Activated T-cell treated with anti-CD3 and anti-CD28 coated beads, Interleukin-2, amount 50 U/mL, for 24 hours (primary cell): ENCODE measurements around the gene SPATA20.

Source experiments
- DNase-seq: peaks from one replicate; pipeline ENCODE4 v3.0.0-alpha.2; 2020
- H3K27ac Mint-ChIP-seq: 2 replicates; pipeline ENCODE4 v1.8.0; 2020; ENCODE audit warnings: mild to moderate bottlenecking, mixed read lengths
- H3K27me3 Mint-ChIP-seq: 2 replicates; pipeline ENCODE4 v1.8.0; 2020; ENCODE audit warnings: mixed read lengths
- H3K36me3 Mint-ChIP-seq: 2 replicates; pipeline ENCODE4 v1.8.0; 2020; ENCODE audit warnings: low read depth, mixed read lengths
- H3K4me1 Mint-ChIP-seq: 2 replicates; pipeline ENCODE4 v1.8.0; 2020; ENCODE audit warnings: low read depth, mixed read lengths
- H3K4me3 Mint-ChIP-seq: 2 replicates; pipeline ENCODE4 v1.8.0; 2020; ENCODE audit warnings: mild to moderate bottlenecking, moderate library complexity, mixed read lengths
- H3K9me3 Mint-ChIP-seq: 2 replicates; pipeline ENCODE4 v1.8.0; 2020; ENCODE audit warnings: mixed read lengths

The SPATA20 gene

DNA sequence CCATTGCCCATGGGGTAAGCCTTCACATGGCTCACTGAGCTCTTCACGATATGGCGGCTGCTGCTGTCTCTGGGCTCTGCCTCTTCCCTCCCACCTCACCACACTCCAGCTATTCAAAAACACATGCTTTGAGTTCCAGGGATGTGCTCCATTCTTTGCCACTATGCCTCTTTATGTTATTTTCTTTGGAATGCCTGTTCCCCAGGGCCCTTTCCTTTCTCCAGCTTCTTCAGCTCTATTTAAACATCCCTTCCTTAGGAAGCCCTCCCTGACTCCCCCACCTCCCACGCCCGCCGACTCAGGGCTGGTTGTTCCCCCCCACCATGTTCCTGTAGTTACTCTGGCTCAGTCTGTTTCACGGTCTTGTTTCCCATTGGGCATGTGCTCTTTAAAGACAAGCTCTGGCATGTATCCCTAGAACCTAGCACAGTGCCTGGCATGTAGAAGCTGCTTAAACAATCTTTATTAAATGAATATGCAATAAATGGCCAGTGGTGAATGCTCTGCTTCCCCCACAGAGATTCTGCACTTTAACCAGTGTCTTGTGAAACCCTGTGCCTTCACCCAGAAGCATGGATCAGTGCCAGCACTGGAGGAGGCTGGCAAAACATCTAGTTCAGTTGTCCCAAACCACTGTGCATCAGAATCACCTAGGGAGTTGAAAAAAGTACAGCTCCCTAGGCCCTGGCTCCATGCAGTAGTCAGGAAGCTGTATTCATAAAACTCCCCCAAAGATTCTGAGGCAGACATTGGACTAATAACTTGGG lies 31.9 kb upstream of the SPATA20 start:
- H3K36me3 Mint-ChIP-seq: no peaks in the 10 kb centered on the region
- H3K9me3 Mint-ChIP-seq: no peaks in the 10 kb centered on the region
- no peak for DNase-seq
- peaks cover 4% of the 10 kb centered on the region for H3K27me3 Mint-ChIP-seq
- H3K4me1 Mint-ChIP-seq: peaks cover 19% of the 10 kb centered on the region
- H3K27ac Mint-ChIP-seq: no peak overlapping the region
- no peak overlapping the region for H3K4me3 Mint-ChIP-seq

DNA sequence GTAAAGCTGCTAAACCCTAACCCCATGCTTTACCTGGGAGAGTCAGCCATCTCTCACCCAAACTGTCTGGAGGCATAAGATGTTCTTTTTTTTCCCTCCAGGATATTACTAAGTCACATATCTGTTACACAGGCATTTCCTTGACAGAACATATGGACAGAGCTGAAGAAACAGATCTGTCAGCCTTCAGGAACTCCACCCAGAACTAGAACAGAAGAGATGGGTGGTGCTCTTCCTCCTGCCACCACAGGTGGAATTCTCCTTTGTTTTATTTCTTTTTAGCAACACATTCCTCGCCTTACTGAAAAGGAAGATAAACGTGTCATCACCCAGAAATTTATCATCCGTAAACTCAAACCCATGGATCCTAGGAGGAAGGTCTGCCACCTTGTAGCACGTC lies 30.0 kb upstream of the SPATA20 start:
- H3K36me3 Mint-ChIP-seq: no peaks in the 10 kb centered on the region
- H3K4me3 Mint-ChIP-seq: no peak overlapping the region
- H3K9me3 Mint-ChIP-seq: no peaks in the 10 kb centered on the region
- DNase-seq: no peak
- H3K27me3 Mint-ChIP-seq: peaks cover 4% of the 10 kb centered on the region
- H3K4me1 Mint-ChIP-seq: peaks cover 3% of the 10 kb centered on the region
- H3K27ac Mint-ChIP-seq: no peak overlapping the region

DNA sequence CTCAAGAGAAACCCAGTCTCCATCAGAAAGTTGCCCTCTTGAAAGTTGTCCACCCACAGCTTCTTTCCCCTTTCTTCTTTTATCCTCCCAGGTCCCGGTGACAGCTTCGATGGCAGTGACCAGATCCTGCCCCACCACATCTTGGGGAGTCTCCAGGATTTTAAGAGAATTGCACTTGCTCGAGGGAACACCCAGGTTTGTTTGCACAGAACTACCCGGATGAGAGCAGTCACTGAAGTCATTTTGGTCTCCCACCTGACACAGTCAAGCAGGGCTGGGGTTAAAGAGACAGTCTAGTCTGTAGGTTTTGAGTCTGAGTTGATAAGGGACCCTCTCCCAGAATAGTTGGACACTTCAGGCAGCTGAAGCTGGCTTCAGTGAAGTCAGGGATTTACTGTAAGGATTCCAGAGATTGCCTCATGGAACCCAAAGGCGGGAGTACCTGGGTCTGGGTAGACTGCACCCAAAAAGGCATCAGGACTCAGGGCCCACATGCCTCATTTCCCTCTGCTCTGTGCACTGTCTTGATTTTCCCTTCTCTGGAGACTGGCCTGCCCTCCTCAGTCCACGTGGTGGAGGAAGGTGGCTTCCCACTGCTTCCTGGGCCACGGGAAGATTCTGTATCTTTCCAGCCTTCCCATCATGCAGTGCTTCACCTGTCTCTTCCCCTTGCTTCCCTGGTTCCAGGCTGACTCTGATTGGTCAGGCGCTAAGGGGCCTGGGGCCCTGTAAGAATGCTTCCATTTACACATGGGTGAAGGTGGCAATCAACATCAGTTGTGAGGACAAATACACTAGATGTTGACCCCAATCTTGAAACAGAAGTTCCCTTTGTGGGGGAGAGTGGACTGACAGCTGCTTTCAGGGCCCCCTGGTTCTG lies 29.2 kb upstream of the SPATA20 start:
- Mint-ChIP-seq H3K27ac (no peak overlapping the region), H3K9me3 (no peaks in the 10 kb centered on the region), H3K4me3 (no peak overlapping the region), H3K27me3 (no peaks in the 10 kb centered on the region), H3K36me3 (no peaks in the 10 kb centered on the region), H3K4me1 (no peaks in the 10 kb centered on the region)
- DNase-seq: no peak

DNA sequence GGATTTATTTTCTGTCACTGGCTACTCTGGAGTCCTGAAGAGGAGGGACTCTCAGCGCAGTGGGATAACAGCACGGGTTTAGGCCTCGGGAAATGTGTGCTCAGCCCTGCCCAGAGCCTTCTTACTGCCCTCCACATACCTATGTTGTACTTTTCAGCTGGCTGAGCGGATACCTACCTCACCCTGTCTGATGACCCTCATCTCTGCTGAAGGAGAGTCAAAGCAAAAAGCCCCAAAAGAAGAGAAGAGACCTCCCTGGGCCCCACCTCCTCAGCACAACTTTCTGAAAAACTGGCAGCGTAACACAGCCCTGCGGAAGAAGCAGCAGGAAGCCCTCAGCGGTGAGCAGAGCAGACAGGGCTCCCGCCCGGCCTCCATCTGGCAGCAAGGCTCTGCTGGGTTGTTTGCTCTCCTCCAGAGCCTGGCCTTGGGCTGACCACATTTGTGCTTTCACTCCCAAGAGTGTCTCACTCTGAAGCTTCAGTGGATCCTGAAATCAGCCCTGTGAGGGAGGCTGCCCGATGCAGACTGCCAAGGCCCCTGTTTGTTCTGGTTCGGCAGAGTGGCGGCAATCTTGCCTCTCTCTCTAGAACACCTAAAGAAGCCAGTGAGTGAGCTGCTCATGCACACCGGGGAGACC lies 28.5 kb upstream of the SPATA20 start:
- DNase-seq: no peak
- no peaks in the 10 kb centered on the region for H3K4me1 Mint-ChIP-seq
- no peaks in the 10 kb centered on the region for H3K36me3 Mint-ChIP-seq
- H3K9me3 Mint-ChIP-seq: no peaks in the 10 kb centered on the region
- no peak overlapping the region for H3K4me3 Mint-ChIP-seq
- H3K27me3 Mint-ChIP-seq: no peaks in the 10 kb centered on the region
- H3K27ac Mint-ChIP-seq: no peak overlapping the region

DNA sequence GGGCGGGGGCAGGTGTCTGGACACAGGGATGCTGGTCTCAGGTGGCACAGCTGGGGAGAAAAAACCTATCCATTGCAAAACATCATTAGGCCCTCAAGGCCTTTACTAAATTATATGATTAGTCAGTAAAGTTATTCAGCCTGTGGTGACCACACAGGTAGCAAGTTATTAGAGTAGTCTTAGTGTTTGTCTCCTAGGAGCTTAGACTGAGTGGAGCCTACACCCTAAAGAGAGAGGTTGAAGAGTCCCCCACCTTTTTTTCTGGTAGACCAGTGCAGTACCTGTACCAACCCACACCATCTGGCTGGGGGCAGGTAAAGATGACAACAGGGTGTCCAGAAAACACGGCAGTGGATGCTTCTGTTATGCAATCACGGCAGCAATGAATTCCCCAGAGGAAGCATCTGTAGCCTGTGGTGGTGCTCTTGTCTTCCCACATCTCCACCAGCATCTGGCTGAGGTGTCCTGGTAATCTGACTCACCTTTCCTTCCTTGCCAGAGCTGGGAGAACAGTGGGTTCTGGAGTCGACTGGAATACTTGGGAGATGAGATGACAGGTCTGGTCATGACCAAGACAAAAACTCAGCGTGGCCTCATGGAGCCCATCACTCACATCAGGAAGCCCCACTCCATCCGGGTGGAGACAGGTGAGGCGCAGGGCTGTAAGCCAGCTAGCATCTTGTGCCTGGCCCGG lies 27.7 kb upstream of the SPATA20 start:
- H3K4me1 Mint-ChIP-seq: no peaks in the 10 kb centered on the region
- no peaks in the 10 kb centered on the region for H3K9me3 Mint-ChIP-seq
- H3K4me3 Mint-ChIP-seq: no peak overlapping the region
- no peak for DNase-seq
- no peaks in the 10 kb centered on the region for H3K36me3 Mint-ChIP-seq
- H3K27me3 Mint-ChIP-seq: no peaks in the 10 kb centered on the region
- H3K27ac Mint-ChIP-seq: no peak overlapping the region

DNA sequence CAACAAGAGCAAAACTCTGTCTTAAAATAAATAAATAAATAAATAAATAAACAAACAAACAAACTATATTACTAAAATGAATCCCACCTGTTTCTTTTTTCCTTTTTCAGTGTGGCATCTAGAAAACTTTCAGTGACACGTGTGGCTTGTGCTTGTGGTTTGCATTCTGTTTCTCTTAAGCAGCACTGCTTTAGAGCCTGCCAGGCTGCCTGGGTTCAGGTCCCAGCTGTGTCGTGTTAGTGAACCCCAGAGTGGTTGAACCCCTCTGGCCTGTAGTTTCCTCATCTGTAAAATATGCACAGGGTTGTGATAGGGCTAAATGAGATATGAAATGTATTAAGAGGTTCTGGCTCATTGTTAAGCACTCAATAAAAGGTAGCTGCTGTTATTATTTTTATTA lies 26.5 kb upstream of the SPATA20 start:
- Mint-ChIP-seq H3K4me1 (no peaks in the 10 kb centered on the region), H3K36me3 (no peaks in the 10 kb centered on the region), H3K9me3 (no peaks in the 10 kb centered on the region), H3K27ac (no peak overlapping the region), H3K4me3 (no peak overlapping the region), H3K27me3 (no peaks in the 10 kb centered on the region)
- no peak for DNase-seq

DNA sequence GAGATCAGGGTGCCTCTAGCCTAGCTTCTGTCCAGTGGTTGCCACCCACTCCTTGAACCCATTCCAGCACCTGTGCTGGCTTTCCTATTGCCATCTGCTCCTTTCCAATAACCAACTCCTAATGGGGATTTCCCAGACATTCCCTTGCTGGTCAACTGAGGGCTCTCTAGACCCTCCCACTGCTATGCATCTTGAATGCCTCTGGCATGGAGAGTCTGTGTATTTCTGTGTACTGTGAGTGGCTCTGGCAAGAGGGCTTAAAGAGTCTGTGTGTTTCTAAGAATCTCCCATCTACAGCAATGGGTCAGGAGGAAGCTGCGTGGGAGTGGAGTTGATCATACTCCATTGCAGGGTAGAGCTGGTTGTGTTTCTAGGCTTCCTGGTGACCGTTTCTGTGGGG lies 25.5 kb upstream of the SPATA20 start:
- H3K27me3 Mint-ChIP-seq: no peaks in the 10 kb centered on the region
- H3K4me1 Mint-ChIP-seq: no peaks in the 10 kb centered on the region
- H3K36me3 Mint-ChIP-seq: no peaks in the 10 kb centered on the region
- no peak for DNase-seq
- H3K27ac Mint-ChIP-seq: no peak overlapping the region
- H3K9me3 Mint-ChIP-seq: no peaks in the 10 kb centered on the region
- no peak overlapping the region for H3K4me3 Mint-ChIP-seq

DNA sequence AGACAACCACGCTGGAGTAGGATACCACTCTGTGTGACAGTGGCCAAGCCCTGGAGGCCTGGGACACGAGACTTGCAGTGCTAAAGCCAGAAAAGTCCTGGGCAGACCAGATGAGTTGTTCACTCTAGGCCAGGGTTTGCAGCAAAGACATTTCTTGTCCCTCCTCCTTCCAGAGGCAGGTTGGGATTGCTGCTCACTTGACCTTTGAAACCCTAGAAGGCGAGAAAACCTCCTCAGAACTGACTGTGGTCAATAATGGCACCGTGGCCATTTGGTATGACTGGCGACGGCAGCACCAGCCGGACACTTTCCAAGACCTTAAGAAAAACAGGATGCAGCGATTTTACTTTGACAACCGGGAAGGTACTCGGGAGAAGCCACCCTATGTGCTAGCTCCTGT lies 24.2 kb upstream of the SPATA20 start:
- H3K4me1 Mint-ChIP-seq: no peaks in the 10 kb centered on the region
- H3K27me3 Mint-ChIP-seq: no peaks in the 10 kb centered on the region
- H3K4me3 Mint-ChIP-seq: no peak overlapping the region
- no peak for DNase-seq
- H3K27ac Mint-ChIP-seq: no peak overlapping the region
- no peaks in the 10 kb centered on the region for H3K9me3 Mint-ChIP-seq
- no peaks in the 10 kb centered on the region for H3K36me3 Mint-ChIP-seq

DNA sequence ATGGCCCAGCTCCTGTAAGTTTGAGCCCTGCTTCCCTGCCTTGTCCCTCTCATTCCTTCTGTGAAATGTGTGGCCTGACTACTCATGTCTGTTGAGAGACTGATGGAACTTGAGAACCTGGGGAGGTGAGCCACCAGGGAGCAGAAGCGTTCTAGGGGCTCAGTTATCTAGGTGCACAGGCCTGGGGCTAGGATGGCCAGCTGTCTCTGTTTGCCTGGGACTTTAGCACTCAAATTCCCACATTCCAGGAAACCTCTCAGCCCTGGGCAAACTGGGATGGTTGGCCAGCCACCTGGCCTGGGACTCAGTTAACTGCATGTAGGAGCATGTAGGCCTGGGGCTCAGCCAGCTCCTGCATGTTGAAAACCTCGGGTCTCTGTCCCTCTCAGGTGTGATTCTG lies 23.8 kb upstream of the SPATA20 start:
- Mint-ChIP-seq H3K27me3 (no peaks in the 10 kb centered on the region), H3K27ac (no peak overlapping the region), H3K36me3 (no peaks in the 10 kb centered on the region), H3K4me1 (no peaks in the 10 kb centered on the region), H3K9me3 (no peaks in the 10 kb centered on the region), H3K4me3 (no peak overlapping the region)
- no peak for DNase-seq

DNA sequence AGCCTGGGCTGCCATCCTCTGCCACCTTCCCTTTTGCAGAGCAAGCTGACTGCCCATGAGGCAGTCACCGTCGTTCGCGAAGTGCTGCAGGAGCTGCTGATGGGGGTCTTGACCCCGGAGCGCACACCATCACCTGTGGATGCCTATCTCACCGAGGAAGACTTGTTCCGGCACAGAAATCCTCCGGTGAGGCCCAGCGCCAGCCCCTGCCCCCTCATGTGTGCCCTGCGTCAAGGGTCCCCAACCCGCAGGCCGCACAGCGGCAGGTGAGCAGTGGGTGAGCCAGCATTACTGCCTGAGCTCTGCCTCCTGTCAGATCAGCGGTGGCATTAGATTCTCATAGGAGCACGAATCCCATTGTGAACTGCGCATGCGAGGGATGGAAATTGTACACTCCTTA lies 22.1 kb upstream of the SPATA20 start:
- Mint-ChIP-seq H3K27ac (no peak overlapping the region), H3K36me3 (no peaks in the 10 kb centered on the region), H3K9me3 (no peaks in the 10 kb centered on the region), H3K4me3 (no peak overlapping the region), H3K27me3 (peaks cover 15% of the 10 kb centered on the region), H3K4me1 (no peaks in the 10 kb centered on the region)
- no peak for DNase-seq

DNA sequence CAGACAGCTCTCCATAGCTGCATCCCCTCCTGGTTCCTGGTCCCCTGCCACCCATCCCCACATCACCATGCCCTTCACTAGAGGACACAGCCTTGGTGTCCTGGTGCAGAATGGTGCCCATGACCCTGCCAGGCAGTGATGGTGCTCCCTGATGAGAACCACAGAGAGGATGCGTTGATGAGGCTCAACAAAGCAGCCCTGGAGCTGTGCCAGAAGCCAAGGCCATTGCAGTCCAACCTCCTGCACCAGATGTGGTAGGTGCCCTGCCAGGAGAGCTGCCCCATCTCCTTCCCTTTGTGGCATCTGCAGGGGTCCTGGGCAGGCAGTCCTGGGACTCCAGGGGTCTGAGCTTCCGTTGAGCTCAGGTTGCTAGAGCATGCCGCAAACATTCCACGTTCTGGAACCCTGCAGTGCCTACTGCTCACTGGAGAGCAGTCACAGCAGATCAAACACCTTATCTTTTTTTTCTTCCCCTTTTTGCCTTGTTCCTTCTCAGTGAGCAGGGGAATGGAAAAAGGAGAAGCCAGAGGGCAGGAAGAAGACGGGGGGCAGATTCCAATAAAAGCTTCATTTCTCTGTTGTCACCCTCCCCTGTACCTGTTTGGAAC lies 19.7 kb upstream of the SPATA20 start:
- Mint-ChIP-seq H3K36me3 (no peaks in the 10 kb centered on the region), H3K27me3 (peaks cover 39% of the 10 kb centered on the region), H3K4me1 (no peaks in the 10 kb centered on the region), H3K4me3 (no peak overlapping the region), H3K9me3 (no peaks in the 10 kb centered on the region), H3K27ac (no peak overlapping the region)
- no peak for DNase-seq

DNA sequence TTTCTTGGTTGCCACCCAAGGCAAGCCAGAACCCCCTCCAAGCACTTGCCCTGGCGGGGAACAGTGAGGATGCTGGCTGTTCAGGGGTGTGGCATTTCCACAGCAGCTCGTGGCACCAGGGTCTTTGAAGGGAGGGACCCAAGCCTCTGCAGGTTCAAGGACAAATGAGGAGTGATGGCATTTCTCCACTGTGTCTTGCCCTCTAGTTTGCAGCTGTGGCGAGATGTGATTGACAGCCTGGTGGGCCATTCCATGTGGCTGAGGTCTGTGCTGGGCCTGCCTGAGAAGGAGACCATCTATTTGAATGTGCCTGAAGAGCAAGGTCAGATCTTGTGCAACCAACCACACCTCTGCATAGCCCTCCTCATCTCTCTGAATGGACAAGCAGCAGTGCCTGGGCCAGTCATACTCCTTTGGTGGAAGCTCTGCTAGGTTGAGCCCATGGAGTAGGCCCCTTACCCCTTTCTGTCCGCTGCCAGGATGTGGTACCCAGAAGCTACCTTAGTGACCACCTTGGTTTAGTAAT lies 19.0 kb upstream of the SPATA20 start:
- Mint-ChIP-seq H3K36me3 (no peaks in the 10 kb centered on the region), H3K27ac (no peak overlapping the region), H3K4me1 (peaks cover 2% of the 10 kb centered on the region), H3K27me3 (peaks cover 46% of the 10 kb centered on the region), H3K4me3 (no peak overlapping the region), H3K9me3 (no peaks in the 10 kb centered on the region)
- DNase-seq: no peak

DNA sequence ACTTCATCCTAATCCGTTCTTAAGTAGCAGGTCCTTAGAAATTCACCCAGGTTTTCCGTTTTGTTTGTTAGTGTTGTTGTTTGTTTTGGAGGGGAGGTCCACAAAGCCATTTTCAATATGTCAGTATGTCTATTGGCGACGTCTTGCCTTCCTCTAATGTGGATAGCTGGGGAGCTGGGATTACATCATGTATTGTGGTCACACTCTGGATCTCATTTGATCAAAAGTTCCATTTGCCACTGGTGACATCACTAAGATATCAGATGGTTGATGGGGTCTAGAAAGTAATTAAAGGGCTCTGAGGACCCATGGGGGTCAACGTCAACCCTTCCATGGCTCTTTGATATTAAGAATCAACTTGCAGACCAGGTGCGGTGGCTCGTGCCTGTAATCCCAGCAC lies 17.1 kb upstream of the SPATA20 start:
- no peak for DNase-seq
- no peaks in the 10 kb centered on the region for H3K9me3 Mint-ChIP-seq
- peaks cover 62% of the 10 kb centered on the region for H3K27me3 Mint-ChIP-seq
- H3K27ac Mint-ChIP-seq: no peak overlapping the region
- no peak overlapping the region for H3K4me3 Mint-ChIP-seq
- no peaks in the 10 kb centered on the region for H3K36me3 Mint-ChIP-seq
- peaks cover 15% of the 10 kb centered on the region for H3K4me1 Mint-ChIP-seq

DNA sequence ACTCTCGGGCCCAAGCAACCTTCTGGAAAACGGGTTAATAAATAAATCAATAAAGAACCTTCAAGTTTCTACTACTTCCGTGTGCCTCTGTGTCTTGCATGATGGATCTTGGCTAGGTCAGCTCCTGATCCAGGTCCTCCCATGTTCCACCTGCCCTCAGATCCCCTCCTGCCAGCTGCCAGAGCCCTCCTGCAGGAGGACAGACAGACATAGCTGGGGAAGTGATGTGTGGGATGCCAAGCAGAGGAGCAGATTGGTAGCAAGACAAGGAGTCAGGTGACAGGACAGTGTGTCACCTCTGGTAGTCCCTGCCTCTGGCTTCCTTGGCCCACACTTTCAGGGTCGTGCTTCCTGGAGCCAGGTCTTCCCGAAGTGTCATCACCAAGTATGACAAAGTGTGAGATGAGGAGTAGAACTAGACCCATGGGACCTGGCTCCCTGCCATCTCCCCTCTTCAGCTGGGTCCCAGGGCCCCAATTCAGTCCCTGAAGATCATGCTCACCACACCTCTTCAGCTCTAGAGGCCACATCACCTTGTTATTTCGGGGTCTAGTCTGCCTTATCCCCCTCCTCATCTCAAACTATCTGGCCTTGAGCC lies 15.4 kb upstream of the SPATA20 start:
- H3K27me3 Mint-ChIP-seq: peaks cover 70% of the 10 kb centered on the region
- H3K4me1 Mint-ChIP-seq: peaks cover 15% of the 10 kb centered on the region
- no peak overlapping the region for H3K4me3 Mint-ChIP-seq
- no peaks in the 10 kb centered on the region for H3K9me3 Mint-ChIP-seq
- H3K27ac Mint-ChIP-seq: no peak overlapping the region
- no peak for DNase-seq
- H3K36me3 Mint-ChIP-seq: no peaks in the 10 kb centered on the region
